Astrocyte of the spinal cord (primary cell): ENCODE measurements around the gene ASTN2.

Experiments
- DNase-seq: peaks from one replicate; pipeline ENCODE4 v3.0.0; 2011; ENCODE audit warnings: low read depth, low spot score
- H3K4me3 ChIP-seq: 2 replicates; pipeline ENCODE4 v1.5.1; 2011; ENCODE audit warnings: low read depth, mild to moderate bottlenecking, low read length, moderate library complexity
- in situ Hi-C: cut with HindIII; loops from 2 replicates; pipeline ENCODE4 v1.10.0; 2017; ENCODE audit warnings: low sequenced_read_pairs
- TF ChIP-seq, protein P1 (sequence below): IDR thresholded peaks from 2 replicates; pipeline ENCODE4 v1.5.1; 2012; ENCODE audit warnings: low read depth, mild to moderate bottlenecking, low read length, inconsistent platforms

The ASTN2 gene

DNA sequence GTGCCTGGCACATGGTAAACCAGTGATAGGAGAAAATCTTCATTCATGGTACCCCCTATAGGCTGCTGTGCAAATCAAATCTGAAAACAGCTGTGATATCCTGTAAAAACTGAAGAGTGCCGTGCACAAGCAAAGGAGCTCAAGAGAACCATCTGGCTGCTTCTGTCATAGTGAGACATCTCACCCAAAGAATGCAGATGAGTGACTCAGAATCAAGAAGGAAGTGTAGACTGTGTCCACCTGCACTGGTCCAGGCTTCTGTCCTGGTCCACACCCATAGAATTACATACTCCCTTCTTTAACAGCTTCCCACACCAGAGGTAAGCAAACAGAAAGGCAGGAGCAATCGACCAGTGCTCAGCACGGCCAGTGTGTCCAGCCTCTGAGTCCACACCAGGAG is 195.9 kb downstream of the ASTN2 start:
- no peak for DNase-seq
- in situ Hi-C loops: no loop called here
- TF ChIP-seq, protein P1, sequence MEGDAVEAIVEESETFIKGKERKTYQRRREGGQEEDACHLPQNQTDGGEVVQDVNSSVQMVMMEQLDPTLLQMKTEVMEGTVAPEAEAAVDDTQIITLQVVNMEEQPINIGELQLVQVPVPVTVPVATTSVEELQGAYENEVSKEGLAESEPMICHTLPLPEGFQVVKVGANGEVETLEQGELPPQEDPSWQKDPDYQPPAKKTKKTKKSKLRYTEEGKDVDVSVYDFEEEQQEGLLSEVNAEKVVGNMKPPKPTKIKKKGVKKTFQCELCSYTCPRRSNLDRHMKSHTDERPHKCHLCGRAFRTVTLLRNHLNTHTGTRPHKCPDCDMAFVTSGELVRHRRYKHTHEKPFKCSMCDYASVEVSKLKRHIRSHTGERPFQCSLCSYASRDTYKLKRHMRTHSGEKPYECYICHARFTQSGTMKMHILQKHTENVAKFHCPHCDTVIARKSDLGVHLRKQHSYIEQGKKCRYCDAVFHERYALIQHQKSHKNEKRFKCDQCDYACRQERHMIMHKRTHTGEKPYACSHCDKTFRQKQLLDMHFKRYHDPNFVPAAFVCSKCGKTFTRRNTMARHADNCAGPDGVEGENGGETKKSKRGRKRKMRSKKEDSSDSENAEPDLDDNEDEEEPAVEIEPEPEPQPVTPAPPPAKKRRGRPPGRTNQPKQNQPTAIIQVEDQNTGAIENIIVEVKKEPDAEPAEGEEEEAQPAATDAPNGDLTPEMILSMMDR: no peak
- H3K4me3 ChIP-seq: no peak overlapping the region

DNA sequence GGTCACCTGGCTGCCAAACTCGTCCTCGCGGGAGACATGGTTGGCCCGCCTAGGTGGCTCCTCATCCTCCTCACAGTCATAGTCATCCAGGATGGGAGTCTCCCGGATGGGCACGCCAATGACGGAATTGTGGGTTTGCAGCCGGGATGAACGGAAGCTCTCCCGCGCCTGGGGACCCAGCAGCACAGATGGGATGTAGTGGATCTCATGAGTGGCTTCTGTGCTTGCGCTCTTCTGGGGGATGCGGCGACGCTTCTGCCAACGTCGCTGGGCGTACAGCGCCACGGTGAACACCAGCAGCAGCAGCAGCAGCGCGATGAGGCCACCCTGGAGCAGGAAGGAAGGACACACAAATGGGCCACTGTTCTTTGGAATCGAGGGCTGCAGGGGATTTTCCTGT is 200.4 kb downstream of the ASTN2 start:
- in situ Hi-C loops: no loop called here
- DNase-seq: no peak
- no peak overlapping the region for H3K4me3 ChIP-seq
- TF ChIP-seq, protein P1: no peak

DNA sequence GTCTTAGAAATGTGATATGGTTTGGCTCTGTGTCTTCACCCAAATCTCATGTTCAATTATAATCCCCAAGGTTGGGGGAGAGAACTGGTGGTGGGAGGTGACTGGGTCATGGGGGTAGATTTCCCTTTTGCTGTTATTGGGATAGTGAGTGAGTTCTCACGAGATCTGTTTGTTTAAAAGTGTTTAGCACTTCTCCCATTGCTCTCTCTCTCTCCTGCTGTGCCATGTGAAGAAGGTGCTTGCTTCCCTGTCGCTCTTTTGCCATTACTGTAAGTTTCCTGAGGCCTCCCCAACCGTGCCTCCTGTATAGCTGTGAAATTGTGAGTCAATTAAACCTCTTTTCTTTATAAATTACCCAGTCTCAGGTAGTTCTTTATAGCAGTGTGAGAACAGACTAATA is 203.6 kb downstream of the ASTN2 start:
- TF ChIP-seq, protein P1: no peak
- no peak for DNase-seq
- H3K4me3 ChIP-seq: no peak overlapping the region
- in situ Hi-C loops: no loop called here

DNA sequence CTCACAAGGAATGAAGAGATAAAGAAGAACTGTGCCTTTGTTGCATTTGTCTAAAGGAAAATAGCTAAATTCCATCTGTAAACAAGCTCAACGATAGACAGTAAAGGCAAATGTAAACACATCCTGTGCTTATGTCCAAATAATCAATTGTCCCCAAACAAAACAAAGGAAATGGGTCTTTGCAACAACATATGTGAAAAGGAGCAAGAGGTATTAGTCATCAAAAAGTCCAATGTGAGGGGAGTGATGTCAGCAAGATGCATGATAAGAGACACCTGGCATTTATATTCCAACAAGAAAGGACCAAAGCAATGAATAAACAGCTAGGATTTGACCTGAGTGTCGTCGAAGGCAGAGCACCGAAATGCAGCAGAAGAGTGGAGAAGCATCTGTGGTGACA is 209.1 kb downstream of the ASTN2 start:
- in situ Hi-C loops: no loop called here

DNA sequence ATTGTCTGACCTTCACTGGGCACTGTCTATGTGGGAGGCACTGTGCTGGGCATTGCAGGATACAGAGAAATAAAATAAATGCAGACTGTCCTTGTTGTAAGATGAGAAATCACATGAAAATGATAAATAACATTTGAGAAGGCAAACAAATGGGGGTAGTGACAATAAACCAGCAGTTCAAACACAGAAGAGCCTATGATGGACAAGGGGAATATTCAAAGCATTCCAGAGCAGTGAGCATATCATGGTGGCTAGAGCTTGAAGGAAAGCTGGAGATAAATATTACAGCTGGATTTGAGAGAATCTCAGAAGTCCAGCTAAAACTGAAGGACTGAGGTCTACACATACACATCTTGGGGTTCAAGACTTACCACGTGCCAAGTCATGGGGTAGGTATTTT is 209.9 kb downstream of the ASTN2 start:
- TF ChIP-seq, protein P1: no peak
- no peak overlapping the region for H3K4me3 ChIP-seq
- no peak for DNase-seq
- in situ Hi-C loops: no loop called here

More for the DNA sequence above, 209.1 kb downstream of the ASTN2 start:
- DNase-seq: no peak
- TF ChIP-seq, protein P1: no peak
- no peak overlapping the region for H3K4me3 ChIP-seq

DNA sequence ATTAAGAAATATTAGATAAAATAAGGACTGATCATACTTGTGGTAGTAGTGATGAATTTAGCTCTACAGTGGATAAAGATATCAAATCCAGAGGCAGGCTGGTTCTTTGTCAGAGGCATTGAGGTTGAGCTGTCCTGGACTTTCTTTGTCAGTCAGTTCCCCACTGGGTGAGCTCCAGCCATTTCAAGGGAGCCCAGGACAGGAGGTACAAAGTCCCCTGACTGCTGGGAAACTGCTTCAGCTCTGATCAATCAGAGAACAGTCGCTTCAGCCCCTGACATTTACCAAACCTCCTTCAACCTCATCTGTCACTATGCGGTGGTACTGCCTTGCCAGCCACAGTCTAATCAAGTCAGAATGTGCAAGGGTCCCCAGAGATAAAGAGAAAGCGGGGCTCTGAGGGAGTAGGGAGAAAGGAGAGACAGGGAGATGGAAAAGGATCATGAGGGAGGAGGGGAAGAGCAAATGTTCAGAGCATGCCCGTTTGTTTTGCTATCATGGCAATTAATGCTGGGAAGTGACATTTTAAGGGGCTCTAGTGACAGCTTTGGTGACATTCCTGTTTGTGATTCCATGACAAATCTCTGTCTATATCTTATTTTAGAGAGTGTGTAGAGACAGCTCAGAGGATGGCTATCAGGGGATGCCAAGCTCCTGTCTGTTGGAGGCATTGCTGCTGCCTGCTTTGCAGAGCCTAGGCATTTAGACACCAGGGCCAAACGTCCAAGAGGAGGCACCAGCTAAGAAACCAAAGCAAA is 223.2 kb downstream of the ASTN2 start:
- TF ChIP-seq, protein P1: no peak
- in situ Hi-C loops: no loop called here
- no peak for DNase-seq
- no peak overlapping the region for H3K4me3 ChIP-seq

DNA sequence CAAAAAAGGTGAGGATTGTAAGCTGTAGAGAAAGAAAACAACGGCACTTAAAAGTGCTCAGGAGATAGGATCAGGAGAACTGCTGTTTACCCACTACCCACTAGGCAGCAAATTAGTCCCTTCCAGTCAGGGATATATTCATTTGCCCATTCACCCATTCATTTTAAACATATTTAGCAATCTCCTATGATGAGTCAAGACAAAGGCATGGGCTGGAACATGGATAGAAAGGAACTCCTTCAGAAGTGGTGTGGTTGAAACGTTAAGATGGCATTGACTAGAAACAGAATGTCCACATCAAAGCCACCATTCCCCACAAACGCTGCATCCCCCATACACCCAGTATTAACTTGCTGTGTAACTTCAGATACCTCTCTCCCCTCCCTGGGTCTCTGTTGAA is 225.7 kb downstream of the ASTN2 start:
- H3K4me3 ChIP-seq: no peak overlapping the region
- peak; percentile 27 for DNase-seq
- in situ Hi-C loops: no loop called here
- TF ChIP-seq, protein P1: no peak
